ENCODE data around the gene HNRNPDL.
"Not testable (repeated sequence)": the region's sequence is repeated elsewhere in the genome, so short reads cannot be mapped to it uniquely, and the experiment has no call there.

Gene HNRNPDL

DNA sequence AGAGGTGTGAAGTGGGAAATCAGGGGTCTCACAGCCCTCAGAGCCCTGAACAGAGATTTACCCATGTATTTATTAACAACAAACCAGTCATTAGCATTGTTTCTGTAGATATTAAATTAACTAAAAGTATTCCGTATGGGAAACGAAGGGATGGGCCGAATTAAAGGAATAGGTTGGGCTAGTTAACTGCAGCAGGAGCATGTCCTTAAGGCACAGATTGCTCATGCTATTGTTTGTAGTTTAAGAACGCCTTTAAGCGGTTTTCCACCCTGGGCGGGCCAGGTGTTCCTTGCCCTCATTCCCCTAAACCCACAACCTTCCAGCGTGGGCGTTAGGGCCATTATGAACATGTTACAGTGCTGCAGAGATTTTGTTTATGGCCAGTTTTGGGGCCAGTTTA lies 44.0 kb downstream of the HNRNPDL start:
- not testable (repeated sequence) for DNase-seq (ENCODE audit: low spot score)

DNA sequence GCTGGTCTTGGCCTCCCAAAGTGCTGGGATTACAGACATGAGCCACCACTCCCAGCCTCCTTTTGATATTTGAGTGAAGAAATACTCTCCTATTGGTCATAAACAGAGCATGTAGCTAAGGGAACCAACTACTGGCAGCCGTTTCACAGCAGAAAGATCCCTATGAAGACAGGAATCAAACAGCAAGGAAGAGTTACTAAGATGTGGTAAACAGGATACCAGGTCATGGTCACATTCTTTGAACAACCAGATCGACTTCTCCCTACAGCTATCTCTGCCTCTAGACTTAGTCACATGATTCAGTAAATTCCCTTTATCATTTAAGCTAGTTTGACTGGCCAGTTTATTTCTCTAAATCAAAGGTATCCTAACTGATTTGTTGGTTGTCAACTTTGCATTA lies 47.5 kb downstream of the HNRNPDL start:
- DNase-seq (ENCODE audit: low spot score): no peak

DNA sequence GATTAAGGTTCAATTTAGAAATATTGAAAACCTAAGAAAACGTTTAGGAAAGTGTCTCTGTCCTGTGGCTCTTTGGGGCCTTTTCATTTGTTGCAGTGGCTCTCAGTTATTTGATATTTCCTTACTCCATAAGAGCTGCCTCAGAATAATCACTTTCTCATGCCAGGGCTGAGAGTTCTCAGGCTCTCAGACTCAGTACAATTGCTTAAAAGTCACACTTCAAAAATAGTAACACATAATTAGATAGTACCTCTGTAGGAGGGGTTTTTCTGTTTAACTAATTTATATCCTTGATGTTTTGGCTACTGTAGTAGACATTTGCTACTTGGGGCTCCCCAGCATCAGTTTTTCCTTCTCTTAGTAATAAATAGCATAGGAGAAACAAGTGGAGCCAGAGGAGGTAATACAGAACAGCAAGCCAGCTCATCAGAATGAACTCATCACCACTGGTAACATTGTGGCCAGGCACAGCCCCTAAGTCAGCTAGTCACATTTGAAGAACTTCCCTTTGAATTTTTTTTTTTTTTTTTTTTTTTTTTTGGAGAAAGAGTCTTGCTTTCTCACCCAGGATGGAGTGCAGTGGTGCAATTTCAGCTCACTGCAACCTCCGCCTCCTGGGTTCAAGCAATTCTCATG lies 48.5 kb downstream of the HNRNPDL start:
- DNase-seq (ENCODE audit: low spot score): no peak

DNA sequence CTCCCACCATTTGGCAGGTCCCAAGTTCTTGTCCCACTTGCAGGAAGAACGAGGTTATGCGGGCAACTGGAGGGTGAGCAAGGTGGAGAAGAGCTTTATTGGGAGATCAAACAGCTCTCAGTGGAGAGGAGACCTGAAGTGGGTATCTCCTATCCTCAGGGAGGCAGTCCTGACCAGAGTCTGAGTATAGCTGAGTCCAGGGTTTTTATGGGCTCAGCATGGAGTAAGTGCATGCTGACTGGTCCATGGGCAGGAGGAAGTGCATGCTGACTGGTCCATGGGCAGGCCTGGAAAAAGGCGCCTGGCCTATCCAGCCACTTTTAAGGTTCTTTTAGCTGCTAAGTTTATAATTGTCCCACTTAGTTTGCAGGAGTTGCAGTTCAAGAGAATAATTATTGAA lies 49.0 kb downstream of the HNRNPDL start:
- no peak for DNase-seq (ENCODE audit: low spot score)

DNA sequence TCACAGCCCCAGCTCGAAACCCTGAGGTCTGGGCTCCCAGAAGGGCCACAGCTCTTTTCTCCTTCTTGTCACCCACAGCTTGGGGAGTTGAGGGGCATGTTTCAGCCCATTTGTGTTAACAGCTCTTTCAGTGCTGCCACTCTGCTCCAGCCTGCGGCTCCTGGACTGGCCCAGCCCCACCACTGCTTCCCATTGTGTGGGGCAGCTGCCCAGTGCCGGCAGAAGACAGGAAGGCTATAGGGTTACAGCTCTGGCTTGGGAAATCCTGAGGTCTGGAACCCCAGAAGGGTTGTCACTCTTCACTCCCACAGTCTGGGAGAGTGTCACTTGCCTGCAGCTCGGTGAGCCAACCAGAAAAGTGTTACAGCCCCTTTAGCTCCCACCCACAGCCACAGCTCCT lies 49.4 kb downstream of the HNRNPDL start:
- no peak for DNase-seq (ENCODE audit: low spot score)

DNA sequence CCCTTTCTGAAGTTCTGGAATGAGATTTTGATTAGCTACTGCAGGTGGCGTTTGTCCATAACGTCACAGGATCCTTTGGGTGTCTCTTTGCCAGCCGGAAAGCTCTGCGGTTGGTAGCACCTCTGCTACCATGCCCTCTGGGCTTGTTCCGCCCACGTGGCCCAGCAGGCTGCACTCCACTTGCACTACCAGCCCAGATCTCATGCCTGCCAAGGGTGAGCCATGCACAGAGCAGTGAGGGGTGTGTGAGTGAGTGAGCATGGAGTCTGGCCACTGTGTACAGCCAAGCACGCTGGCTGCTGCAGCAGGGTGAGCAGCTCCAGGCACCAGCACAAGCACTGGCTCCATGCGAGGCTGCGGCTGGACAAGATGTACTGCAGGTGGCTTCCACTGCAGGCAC lies 49.9 kb downstream of the HNRNPDL start:
- peak; percentile 26 for DNase-seq (ENCODE audit: low spot score)

DNA sequence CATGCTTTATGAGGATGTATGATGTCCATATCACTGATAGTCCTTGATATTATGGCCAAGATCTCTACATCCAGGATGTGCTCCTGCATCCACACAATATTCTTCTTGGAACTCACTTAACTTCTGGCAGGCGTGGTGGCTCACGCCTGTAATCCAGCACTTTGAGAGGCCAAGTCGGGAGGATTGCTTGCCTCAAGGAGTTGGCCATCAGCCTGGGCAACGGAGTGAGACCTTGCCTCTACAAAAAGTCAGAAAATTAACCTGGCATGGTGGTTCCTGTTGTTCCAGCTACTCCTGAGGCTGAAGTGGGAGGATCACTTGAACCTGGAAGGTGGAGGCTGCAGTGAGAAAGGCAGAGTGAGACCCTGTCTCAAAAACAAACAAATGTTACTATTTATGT lies 54.2 kb downstream of the HNRNPDL start:
- DNase-seq (ENCODE audit: low spot score): no peak

DNA sequence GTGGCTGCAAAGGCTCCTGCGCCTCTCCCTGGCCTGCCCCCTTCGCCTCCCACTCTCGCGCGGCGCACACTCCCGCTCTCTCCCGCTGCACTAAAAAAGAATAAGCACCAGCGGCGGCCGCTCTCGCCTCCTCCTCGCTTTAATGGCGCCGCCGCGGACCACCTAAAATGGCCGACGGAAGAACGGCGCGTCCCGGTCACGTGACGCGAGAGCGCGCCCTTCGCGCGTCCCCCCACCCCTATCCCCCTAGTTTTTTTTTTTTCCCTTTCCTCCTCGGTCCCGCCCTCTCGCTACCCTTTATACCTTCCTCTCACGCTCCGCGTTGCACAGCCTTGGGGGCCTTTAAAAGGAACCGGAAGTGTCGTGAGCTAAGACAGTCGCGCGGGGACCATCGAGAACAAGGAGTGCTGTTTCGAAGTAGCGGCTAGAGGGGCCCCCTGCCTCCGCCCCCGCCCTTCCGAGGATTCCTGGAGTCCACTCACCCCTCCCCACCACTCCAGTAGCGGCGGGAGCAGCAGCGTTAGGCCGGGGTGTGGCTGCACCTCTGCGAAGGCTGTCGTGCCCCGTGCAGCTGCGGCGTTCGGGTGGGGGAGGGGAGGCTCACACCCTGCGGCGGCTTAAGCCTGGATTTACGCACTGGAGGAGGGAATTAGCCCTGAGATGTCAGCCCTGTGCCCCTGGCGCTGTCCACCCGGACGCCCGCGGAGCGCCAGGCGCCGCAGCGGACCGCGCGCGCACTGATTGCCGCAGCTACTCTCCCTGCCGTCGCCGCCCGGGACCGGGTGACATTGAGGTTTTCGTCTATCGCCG lies 56.2 kb downstream of the HNRNPDL start, which contains the start of gene HNRNPD:
TSS of gene HNRNPD (minus strand) at position 176 of the 810 bp plus-strand sequence. CDS start 313 bp downstream, outside the sequence.
- DNase-seq (ENCODE audit: low spot score): peak; percentile 99

DNA sequence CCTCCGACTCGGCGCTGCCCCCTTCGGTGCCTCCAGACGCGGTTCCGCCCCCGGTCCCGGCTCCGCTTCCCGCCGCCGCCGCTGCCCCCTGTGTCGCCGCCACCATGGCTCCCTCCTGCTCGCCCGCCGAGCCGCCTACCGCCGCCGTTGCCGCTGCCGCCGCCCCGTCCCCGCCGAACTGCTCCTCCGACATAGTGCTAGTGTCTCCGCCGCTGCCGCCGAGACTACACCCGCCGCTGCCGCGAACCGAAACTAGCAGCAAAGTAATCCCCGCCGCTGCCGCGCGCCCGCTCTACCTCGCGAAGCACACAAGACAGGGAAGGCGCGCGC lies 56.8 kb downstream of the HNRNPDL start:
- DNase-seq (ENCODE audit: low spot score): no peak

All from putamen (tissue), 1 donor.